OCI-LY1 (cell line): ENCODE measurements around the gene ATXN7.

Experiments
- H2AFZ ChIP-seq: fragments of 200-600 bp; sonication (generic), shearing (Covaris generic); 2 replicates; pipeline ENCODE4 v1.6.0; 2014; ENCODE audit warnings: antibody characterized with exemption, mild to moderate bottlenecking, low read length
- H3F3A ChIP-seq: fragments of 200-600 bp; sonication (generic), shearing (Covaris generic); 2 replicates; pipeline ENCODE4 v1.6.0; 2014; ENCODE audit warnings: mild to moderate bottlenecking, antibody characterized with exemption, low read length, moderate library complexity; ENCODE audit not compliant: insufficient read depth
- H3K27ac ChIP-seq: fragments of 200-600 bp; sonication (generic); 2 replicates; pipeline ENCODE4 v1.5.1; 2014; ENCODE audit warnings: low read length, mixed run types, mild to moderate bottlenecking, low read depth; ENCODE audit not compliant: poor library complexity, severe bottlenecking
- H3K27me3 ChIP-seq: fragments of 200-600 bp; sonication (generic); 2 replicates; pipeline ENCODE4 v1.6.0; 2014; ENCODE audit warnings: antibody characterized with exemption, mild to moderate bottlenecking, low read length, moderate library complexity; ENCODE audit not compliant: insufficient read depth
- H3K36me3 ChIP-seq: fragments of 200-600 bp; sonication (generic); 2 replicates; pipeline ENCODE4 v1.6.1; 2014; ENCODE audit warnings: mild to moderate bottlenecking, antibody characterized with exemption, low read length, moderate library complexity, mixed read lengths; ENCODE audit not compliant: insufficient read depth
- H3K4me1 ChIP-seq: fragments of 200-600 bp; sonication (generic); 2 replicates; pipeline ENCODE4 v1.5.1; 2014; ENCODE audit warnings: mild to moderate bottlenecking, low read length, moderate library complexity; ENCODE audit not compliant: insufficient read depth, severe bottlenecking
- H3K4me2 ChIP-seq: fragments of 200-600 bp; sonication (generic), shearing (Covaris generic); 2 replicates; pipeline ENCODE4 v1.6.1; 2014; ENCODE audit warnings: low read length
- H3K4me3 ChIP-seq: fragments of 200-600 bp; sonication (generic); 2 replicates; pipeline ENCODE4 v1.5.1; 2014; ENCODE audit warnings: low read length, low read depth, mild to moderate bottlenecking, mixed read lengths; ENCODE audit not compliant: poor library complexity, severe bottlenecking
- H3K79me2 ChIP-seq: fragments of 200-600 bp; shearing (Covaris generic); 2 replicates; pipeline ENCODE4 v1.6.1; 2016; ENCODE audit warnings: mixed run types, low read length, mixed read lengths; ENCODE audit not compliant: insufficient read depth
- H3K9ac ChIP-seq: fragments of 200-600 bp; sonication (generic), shearing (Covaris generic); 2 replicates; pipeline ENCODE4 v1.6.1; 2014; ENCODE audit warnings: mild to moderate bottlenecking, low read length, mixed read lengths
- H3K9me2 ChIP-seq: fragments of 200-600 bp; sonication (generic), shearing (Covaris generic); 2 replicates; pipeline ENCODE4 v1.6.1; 2014; ENCODE audit warnings: low read depth, mild to moderate bottlenecking, low read length, mixed read lengths
- H3K9me3 ChIP-seq: fragments of 200-600 bp; shearing (Covaris generic); 2 replicates; pipeline ENCODE4 v1.6.1; 2014; ENCODE audit warnings: low read length, mixed read lengths
- H4K20me1 ChIP-seq: fragments of 200-600 bp; sonication (generic), shearing (Covaris generic); 2 replicates; pipeline ENCODE4 v1.6.0; 2016; ENCODE audit warnings: mild to moderate bottlenecking, low read length; ENCODE audit not compliant: insufficient read depth
- EZH2 ChIP-seq: fragments of 200-600 bp; sonication (generic), shearing (Covaris generic); IDR thresholded peaks from 2 replicates; pipeline ENCODE4 v1.8.0; 2017; ENCODE audit warnings: borderline replicate concordance, mixed run types, mild to moderate bottlenecking, antibody characterized with exemption, low read length, moderate library complexity, mixed read lengths
- TF ChIP-seq, protein P1 (sequence below): fragments of 200-600 bp; sonication (generic), shearing (Covaris generic); IDR thresholded peaks from 2 replicates; pipeline ENCODE4 v1.5.1; 2017; ENCODE audit warnings: mild to moderate bottlenecking, antibody characterized with exemption, low read length, moderate library complexity, mixed read lengths

The ATXN7 gene

DNA sequence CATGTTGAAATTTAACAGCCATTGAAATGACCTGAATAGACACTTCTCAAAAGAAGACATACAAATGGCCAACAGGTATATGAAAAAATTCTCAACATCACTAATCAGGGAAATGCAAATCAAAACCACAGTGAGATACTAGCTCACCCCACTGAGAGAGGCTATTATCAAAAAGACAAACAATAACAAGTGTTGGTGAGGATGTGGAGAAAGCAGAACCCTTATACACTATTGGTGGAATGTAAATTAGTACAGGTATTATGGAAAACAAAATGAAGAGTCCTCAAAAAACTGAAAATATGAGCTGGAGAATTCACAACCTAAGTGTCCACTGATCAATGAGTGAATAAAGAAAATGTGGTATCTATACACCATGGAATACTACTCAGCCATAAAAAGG, 21.5 kb upstream of the ATXN7 start:
- H3F3A ChIP-seq, result no peaks in the 10 kb centered on the region
- H4K20me1 ChIP-seq, result no peaks in the 10 kb centered on the region
- no peak overlapping the region for H3K9ac ChIP-seq
- no peak overlapping the region for H3K4me3 ChIP-seq
- no peak overlapping the region for H3K4me2 ChIP-seq
- H3K9me2 ChIP-seq, result no peaks in the 10 kb centered on the region
- H3K9me3 ChIP-seq, result no peaks in the 10 kb centered on the region
- no peaks in the 10 kb centered on the region for H3K27me3 ChIP-seq
- peaks cover 8% of the 10 kb centered on the region; the same call in 1 of the 2 replicates for H3K79me2 ChIP-seq
- peaks cover 7% of the 10 kb centered on the region for H3K36me3 ChIP-seq
- H2AFZ ChIP-seq, result no peak overlapping the region
- H3K4me1 ChIP-seq, result no peaks in the 10 kb centered on the region
- H3K27ac ChIP-seq, result no peak overlapping the region
- TF ChIP-seq, protein P1, sequence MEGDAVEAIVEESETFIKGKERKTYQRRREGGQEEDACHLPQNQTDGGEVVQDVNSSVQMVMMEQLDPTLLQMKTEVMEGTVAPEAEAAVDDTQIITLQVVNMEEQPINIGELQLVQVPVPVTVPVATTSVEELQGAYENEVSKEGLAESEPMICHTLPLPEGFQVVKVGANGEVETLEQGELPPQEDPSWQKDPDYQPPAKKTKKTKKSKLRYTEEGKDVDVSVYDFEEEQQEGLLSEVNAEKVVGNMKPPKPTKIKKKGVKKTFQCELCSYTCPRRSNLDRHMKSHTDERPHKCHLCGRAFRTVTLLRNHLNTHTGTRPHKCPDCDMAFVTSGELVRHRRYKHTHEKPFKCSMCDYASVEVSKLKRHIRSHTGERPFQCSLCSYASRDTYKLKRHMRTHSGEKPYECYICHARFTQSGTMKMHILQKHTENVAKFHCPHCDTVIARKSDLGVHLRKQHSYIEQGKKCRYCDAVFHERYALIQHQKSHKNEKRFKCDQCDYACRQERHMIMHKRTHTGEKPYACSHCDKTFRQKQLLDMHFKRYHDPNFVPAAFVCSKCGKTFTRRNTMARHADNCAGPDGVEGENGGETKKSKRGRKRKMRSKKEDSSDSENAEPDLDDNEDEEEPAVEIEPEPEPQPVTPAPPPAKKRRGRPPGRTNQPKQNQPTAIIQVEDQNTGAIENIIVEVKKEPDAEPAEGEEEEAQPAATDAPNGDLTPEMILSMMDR, result no peak
- TF ChIP-seq EZH2, result no peak

DNA sequence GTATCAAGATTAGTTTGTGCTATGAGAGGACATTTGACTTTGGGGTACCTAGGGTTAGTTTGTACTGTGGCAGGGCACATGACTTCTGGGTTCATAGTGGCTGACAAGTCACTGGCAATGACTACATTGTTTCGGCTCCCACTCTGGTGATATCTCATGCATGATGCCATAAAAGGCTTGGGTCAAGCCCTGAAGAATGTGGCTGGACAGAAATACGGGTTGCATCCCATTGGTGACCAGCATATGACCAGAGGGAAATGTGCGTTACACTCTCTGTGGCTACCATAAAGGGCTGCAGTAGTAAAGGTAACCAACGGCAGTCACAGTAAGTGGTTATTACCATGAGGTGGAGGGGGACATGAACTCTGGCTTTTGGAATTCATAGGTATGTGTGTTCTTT, 18.5 kb upstream of the ATXN7 start:
- peaks cover 21% of the 10 kb centered on the region for H3K79me2 ChIP-seq

DNA sequence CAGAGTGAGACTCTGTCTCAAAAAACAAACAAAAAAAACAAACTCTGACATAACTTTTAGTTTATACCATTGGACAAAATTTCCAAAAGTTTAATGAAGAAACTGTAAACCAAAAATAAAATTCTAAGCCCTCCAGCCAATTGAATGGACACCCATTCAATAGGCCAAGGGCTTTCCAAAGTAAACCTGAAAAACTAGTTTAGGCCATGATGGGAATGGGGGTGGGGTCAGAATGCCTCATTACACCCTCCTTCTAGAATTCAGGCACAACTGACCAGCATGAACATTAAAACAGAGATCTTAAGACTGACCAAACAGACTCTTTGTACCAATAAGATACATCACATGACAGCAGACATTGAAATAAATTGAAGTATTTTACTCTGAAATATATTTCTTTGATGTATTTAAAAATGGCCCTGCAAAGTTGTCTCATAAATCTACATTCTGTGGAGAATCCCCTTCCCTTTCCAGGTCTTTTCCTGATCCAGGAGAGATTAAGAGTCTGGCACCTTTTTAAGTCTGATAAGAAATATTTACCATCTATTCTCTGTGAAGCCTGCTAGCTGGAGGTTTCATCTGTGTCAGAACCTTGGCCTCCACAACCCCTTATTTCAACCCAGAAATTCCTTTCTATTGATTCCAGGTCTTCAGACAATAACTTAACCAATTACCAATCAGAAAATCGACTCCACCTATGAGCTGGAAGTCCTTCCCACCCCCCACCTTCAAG, 15.8 kb upstream of the ATXN7 start:
- Histone ChIP-seq H4K20me1 (no peaks in the 10 kb centered on the region), H3K36me3 (peaks cover 17% of the 10 kb centered on the region), H2AFZ (no peak overlapping the region), H3K4me2 (no peak overlapping the region), H3K9ac (no peak overlapping the region), H3K4me3 (no peak overlapping the region), H3K27ac (no peak overlapping the region), H3K9me3 (no peaks in the 10 kb centered on the region), H3K9me2 (no peaks in the 10 kb centered on the region), H3K4me1 (no peaks in the 10 kb centered on the region), H3K79me2 (peaks cover 21% of the 10 kb centered on the region), H3K27me3 (no peaks in the 10 kb centered on the region), H3F3A (no peaks in the 10 kb centered on the region)
- TF ChIP-seq, protein P1, result no peak
- TF ChIP-seq EZH2, result no peak

More for the DNA sequence above, 18.5 kb upstream of the ATXN7 start:
- Histone ChIP-seq H3K36me3 (no peaks in the 10 kb centered on the region; the same call in none of the 2 replicates), H2AFZ (no peak overlapping the region), H3K4me2 (no peak overlapping the region), H4K20me1 (no peaks in the 10 kb centered on the region), H3K27me3 (no peaks in the 10 kb centered on the region), H3K9me3 (no peaks in the 10 kb centered on the region), H3K27ac (no peak overlapping the region), H3K9ac (no peak overlapping the region), H3K4me1 (no peaks in the 10 kb centered on the region), H3K9me2 (no peaks in the 10 kb centered on the region), H3K4me3 (no peak overlapping the region), H3F3A (no peaks in the 10 kb centered on the region)
- TF ChIP-seq, protein P1, result no peak
- TF ChIP-seq EZH2, result no peak
